GM10266 (cell line): ENCODE data around the gene MCFD2.

ENCODE experiments used
- DNase-seq: peaks from one replicate; pipeline ENCODE4 v3.0.0; 2012; ENCODE audit errors: extremely low spot score
- TF ChIP-seq, protein P1 (sequence below): IDR thresholded peaks from 2 replicates; pipeline ENCODE4 v1.5.1; 2012; ENCODE audit warnings: mild to moderate bottlenecking, low read depth; ENCODE audit not compliant: control insufficient read depth, insufficient read depth; ENCODE audit errors: missing control alignments

The MCFD2 gene

DNA sequence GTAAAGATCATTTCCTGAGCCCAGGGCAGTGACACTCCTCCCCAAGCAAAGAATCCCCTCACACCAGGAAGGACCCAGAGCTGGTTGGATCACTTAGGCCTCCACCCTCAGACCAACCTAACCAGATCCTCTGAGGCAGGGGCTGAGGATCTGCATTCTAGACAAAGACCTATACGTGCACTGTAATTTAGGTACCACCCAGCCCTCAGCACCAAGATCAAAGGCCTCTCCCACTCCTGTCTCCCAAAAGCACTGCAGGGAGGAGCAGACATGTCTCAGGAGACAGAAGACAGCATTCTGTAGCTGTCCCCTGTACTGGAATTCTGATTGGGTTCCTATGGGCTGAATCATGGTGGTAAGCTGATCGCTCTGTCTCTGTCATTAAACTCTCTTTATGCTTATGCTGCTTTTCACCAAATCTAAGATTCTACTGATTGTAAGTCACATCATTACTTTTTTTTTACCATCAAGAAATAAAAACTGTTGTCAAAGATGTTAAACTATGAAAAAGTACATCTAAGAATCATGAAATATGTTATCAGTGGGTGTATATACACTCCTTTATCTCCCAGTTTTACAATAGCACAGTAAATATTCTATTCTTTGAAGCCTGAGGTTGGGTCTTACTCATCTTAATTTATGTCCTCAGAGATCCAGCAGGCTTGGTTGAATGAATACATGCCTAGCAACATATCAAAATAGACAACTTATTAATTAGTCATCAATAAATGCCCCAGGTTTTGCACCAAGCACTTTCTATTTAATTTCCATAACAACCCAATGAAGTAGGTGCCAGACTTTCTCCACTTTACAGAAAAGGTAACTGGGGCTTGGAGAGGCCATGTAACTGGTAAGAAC is 28.3 kb downstream of the MCFD2 start:
- TF ChIP-seq, protein P1, sequence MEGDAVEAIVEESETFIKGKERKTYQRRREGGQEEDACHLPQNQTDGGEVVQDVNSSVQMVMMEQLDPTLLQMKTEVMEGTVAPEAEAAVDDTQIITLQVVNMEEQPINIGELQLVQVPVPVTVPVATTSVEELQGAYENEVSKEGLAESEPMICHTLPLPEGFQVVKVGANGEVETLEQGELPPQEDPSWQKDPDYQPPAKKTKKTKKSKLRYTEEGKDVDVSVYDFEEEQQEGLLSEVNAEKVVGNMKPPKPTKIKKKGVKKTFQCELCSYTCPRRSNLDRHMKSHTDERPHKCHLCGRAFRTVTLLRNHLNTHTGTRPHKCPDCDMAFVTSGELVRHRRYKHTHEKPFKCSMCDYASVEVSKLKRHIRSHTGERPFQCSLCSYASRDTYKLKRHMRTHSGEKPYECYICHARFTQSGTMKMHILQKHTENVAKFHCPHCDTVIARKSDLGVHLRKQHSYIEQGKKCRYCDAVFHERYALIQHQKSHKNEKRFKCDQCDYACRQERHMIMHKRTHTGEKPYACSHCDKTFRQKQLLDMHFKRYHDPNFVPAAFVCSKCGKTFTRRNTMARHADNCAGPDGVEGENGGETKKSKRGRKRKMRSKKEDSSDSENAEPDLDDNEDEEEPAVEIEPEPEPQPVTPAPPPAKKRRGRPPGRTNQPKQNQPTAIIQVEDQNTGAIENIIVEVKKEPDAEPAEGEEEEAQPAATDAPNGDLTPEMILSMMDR: no peak
- DNase-seq: no peak

GRCh38 chr2:46886268-46887027 is 29.2 kb downstream of the MCFD2 start:
- no peak for DNase-seq
- TF ChIP-seq, protein P1: no peak

- DNase-seq: no peak
- TF ChIP-seq, protein P1: no peak
Observed at GRCh38 chr2:46885376-46885775, 30.2 kb downstream of the MCFD2 start.

GRCh38 chr2:46879511-46879910 is 36.1 kb downstream of the MCFD2 start:
- no peak for DNase-seq
- TF ChIP-seq, protein P1: no peak

DNA sequence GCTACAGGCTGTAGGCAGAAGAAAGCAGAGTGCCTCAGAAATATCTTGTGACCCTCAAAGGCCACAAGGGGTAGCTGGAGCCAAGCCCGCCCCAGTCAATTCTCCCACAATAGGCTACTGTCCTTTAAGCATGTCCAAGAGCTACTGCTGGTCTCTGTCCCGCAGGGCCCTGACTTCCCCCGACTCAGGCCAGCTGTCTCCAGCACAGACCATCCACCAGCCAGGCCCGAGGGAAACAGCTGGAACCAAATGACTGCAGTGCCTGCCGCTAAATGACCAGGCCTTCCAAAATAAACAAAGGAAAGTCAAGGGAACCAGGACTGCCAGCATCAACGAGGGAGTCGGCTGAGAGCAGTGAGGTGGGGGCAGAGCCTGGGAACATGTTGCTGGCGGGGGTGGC is 36.7 kb downstream of the MCFD2 start:
- TF ChIP-seq, protein P1: no peak
- no peak for DNase-seq

DNA sequence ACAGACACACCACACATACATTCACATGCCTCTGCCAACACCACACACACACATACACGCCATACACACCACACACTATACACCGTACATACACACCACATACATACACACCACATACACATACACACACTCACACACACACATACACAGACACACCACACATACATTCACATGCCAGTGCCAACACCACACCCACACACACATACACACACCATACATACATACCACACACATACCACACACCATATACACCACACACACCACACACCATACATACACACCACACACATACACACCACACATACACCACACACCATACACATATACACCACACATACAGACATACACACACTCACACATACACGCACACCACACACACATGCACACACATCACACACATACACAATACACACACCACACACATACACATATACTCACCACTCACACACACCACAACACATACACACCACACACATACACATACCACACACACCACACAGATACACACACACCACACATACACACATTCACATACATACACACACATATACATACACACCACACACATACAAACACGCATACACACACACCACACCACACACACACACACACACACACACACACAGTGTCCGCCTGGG is 37.2 kb downstream of the MCFD2 start:
- TF ChIP-seq, protein P1: no peak
- DNase-seq: no peak

DNA sequence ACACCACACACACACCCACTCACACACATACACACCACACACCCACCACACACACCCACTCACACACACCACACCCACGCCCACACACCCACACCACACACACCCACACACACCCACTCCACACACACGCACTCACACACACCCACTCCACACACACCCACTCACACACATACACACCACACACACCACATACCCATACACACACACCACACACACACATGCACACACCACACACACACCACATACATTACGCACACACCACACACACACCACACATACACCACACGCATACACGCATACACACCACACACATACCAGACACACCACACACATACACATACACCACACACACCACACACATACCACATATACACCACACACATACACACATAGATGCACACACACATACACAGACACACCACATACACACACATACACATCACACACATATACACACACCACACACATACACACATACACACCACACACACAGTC is 37.9 kb downstream of the MCFD2 start:
- DNase-seq: no peak
- TF ChIP-seq, protein P1: no peak
